ES-I3 (cell line): ENCODE data around the gene AGXT.
"Not testable (repeated sequence)": the region's sequence is repeated elsewhere in the genome, so short reads cannot be mapped to it uniquely, and the experiment has no call there.

Experiments
- H3K36me3 ChIP-seq: 2 replicates; pipeline ENCODE4 v1.6.1; 2013; ENCODE audit warnings: mild to moderate bottlenecking, low read length, control low read depth, moderate library complexity; ENCODE audit not compliant: insufficient read depth
- H3K4me1 ChIP-seq: 2 replicates; pipeline ENCODE4 v1.6.1; 2013; ENCODE audit warnings: mild to moderate bottlenecking, control low read depth, low read length; ENCODE audit not compliant: insufficient read depth
- H3K9ac ChIP-seq: 2 replicates; pipeline ENCODE4 v1.6.1; 2013; ENCODE audit warnings: low read depth, mild to moderate bottlenecking, low read length, moderate library complexity
- H3K9me3 ChIP-seq: 2 replicates; pipeline ENCODE4 v1.6.1; 2013; ENCODE audit warnings: mild to moderate bottlenecking, low read length, moderate library complexity; ENCODE audit not compliant: control insufficient read depth, insufficient read depth

AGXT gene

DNA sequence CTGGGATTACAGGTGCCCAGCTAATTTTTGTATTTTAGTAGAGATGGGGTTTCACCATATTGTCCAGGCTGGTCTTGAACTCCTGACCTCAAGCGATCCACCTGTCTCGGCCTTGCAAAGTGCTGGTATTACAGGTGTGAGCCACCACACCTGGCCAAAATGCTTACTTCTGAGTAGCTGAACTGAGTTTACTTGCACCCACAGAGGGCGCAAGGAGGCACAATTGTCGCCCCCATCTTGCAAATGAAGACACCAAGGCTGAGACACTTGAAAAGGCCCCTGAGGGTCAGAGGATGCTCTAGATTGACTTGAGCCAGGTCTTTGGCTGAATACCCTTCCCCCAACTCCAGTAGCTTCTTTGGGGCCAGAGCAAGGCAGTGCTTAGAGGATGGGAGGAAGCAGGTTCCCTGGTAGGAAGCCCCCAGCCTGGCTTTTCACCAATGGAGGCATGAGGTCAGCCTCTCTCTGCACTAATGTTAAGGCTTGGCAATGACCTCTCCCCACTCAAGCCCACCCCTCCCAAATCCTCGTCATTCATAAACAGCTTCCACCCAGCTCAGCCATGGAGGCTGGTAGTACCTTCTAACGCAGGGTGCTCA, 34.1 kb upstream of the AGXT start:
- Histone ChIP-seq H3K36me3 (no peaks in the 10 kb centered on the region), H3K4me1 (no peaks in the 10 kb centered on the region)

DNA sequence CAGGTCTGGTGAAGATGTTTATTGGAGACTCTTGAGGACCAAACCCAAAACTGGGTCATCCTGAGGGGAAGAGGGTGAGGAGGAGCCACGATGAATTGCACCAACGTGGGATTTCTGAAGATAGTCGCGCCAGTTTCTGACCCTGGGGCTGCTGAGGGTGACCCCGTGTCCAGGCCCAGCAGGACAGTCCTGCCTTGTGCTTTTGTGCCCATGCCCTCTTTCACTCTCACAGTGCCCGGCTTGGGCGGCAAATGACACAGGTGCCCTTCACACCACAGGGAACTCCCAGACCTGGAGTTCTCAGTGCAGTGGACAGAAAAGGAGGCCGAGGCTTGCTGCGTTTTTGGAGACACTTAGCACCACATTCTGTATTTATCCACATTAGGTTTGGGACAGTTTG, 33.1 kb upstream of the AGXT start:
- no peaks in the 10 kb centered on the region for H3K9me3 ChIP-seq
- H3K36me3 ChIP-seq, result no peaks in the 10 kb centered on the region
- H3K9ac ChIP-seq, result no peak overlapping the region
- no peaks in the 10 kb centered on the region for H3K4me1 ChIP-seq

More for the DNA sequence above, 34.1 kb upstream of the AGXT start:
- Histone ChIP-seq H3K9me3 (no peaks in the 10 kb centered on the region), H3K9ac (no peak overlapping the region)

DNA sequence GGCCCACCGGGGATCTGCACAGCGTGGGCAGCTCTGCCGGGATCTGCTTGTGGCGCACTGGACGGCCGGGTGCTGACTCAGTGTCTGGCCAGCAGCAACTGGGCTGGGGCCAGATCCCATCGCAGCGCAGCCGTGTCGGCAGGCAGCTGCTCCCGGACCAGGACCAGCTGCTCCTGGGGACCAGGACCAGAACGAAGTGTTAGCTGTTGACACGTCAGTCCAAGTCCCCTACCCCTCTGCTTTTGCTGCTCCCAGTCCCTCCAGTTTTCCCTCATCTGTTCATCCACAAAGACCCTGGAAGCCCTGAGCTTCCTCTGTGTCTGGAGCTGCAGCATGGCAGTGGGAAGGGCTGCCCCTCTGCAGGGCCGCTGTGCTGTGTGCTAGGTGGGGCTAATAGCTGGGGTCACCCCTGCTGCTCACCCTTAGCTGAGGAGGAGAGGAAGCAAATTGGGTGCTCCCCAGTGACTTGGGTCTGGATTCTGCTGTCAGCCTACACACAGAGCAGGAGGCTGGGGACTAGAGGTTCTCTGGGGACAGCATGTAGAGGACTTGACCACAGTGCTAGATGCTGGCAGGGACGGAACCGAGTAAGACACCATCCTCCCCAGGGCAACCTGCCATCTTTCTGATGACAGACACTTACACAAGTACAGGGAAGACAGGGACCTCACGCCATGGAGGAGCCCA, 31.7 kb upstream of the AGXT start:
- H3K9ac ChIP-seq, result no peak overlapping the region
- H3K9me3 ChIP-seq, result no peaks in the 10 kb centered on the region
- H3K36me3 ChIP-seq, result no peaks in the 10 kb centered on the region
- H3K4me1 ChIP-seq, result no peaks in the 10 kb centered on the region

DNA sequence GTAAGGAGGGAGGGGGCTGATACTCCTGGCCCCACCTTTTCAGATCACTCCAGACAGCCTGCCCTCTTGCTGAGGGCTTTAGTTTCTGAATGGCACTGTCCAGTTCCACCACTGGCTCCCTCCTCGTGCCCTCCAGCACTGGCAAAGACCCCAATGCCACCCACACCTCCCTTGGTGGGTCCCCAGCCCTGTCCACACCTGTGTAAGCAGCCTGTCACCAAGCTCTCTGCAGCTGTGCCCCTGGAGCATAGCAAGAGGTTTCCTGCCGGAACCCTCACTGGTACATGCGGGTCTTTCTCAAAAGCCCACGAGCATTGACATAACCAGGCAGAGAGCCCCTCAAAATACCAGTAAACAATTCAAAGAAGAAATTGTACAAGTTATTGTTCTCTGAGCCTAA, 31.0 kb upstream of the AGXT start:
- no peaks in the 10 kb centered on the region for H3K4me1 ChIP-seq
- no peaks in the 10 kb centered on the region for H3K36me3 ChIP-seq
- no peaks in the 10 kb centered on the region for H3K9me3 ChIP-seq
- no peak overlapping the region for H3K9ac ChIP-seq

DNA sequence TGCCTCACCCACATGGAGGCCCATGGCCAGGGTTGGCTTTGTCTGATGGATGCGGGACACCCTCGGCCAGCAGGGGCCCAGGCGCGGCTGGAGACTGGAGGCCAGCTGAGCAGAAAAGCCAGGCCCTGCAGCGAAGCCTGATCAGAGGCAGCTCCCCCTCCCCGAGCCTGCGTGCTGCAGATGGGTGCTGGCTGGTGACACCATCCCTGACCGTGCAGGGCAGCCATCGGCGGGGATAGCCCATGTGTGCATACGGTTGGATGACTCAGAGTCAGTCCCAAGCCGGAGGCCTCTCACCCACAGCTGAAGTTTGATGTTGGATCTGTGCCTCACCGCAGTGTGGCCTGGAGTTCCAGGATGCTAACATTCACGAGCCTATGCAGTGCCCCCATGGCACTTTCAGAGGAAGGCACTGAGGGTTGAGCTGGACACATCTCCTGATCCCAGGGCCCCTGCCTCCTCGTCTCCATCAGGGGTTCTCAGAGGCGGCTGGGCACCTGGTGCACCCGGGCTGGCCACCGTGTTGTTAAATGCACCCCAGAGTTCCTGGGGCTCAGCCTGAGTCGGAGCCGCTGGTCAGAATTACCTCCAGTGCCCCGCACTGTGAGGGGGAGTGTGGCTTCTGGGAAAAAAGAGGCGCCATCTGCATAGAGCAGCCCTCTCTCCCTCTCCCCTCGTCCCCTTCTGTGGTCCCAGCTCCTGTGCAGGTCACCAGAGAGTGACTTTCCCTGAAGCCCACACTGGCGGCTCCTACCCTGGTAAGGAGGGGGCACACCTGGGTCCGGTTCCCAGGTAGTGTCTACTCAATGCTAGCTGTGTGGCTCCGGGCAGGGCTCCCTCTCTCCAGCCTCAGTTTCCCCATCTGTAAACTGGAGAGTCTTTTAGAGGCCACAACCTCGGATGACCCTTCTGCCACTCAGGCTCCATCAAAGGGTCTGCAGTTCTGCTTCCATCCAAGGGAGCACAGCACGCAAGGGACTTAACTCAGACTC, 29.2 kb upstream of the AGXT start:
- H3K4me1 ChIP-seq, result peaks cover 10% of the 10 kb centered on the region; the same call in 1 of the 2 replicates
- no peak overlapping the region for H3K9ac ChIP-seq
- no peaks in the 10 kb centered on the region for H3K36me3 ChIP-seq
- H3K9me3 ChIP-seq, result peaks cover under 1% of the 10 kb centered on the region; the same call in 1 of the 2 replicates

DNA sequence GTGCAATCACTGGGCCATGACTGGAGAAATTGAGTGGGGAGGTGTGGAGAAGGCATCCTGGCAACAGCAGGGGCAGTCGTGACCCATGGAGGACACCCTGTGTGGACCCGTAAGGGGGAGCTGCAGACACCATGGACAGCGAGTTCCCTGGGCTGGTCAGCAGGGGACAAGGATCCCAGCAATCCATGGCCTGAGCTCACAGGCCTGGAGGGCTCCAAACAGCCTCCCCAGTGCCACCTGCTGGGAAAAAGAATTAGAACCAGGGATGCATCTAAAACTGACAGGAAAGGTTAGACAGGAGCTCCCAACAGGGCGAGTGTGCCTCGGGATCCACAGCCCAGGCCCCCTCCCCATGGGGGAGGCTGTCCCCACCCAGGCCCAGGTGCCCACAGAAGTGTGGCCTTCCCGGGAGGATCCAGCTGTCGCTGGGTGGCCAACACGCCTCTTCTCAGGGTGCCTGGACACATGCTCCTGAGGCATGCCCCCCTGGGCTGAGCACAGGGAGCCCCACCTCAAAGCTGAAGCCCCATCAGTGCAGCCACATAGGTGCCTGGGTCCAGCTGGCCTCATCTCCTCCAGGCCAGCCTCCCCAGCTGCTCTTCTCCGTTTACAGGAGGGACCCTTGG, 28.1 kb upstream of the AGXT start:
- H3K9ac ChIP-seq, result no peak overlapping the region
- H3K9me3 ChIP-seq, result peaks cover 8% of the 10 kb centered on the region
- no peaks in the 10 kb centered on the region for H3K36me3 ChIP-seq
- H3K4me1 ChIP-seq, result peaks cover 13% of the 10 kb centered on the region; the same call in 1 of the 2 replicates

DNA sequence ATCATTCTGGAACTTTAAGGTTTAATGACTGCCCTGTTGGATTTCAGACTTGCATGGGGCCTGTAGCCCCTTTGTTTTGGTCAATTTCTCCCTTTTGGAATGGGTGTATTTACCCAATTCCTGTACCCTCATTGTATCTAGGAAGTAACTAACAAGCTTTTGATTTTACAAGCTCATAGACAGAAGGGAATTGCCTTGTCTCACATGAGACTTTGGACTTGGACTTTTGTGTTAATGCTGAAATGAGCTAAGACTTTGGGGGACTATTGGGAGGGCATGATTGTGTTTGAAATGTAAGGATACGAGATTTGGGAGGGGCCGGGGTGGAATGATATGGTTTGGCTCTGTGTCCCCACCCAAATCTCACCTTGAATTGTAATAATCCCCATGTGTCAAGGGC, 22.3 kb upstream of the AGXT start:
- H3K36me3 ChIP-seq, result not testable (repeated sequence)

DNA sequence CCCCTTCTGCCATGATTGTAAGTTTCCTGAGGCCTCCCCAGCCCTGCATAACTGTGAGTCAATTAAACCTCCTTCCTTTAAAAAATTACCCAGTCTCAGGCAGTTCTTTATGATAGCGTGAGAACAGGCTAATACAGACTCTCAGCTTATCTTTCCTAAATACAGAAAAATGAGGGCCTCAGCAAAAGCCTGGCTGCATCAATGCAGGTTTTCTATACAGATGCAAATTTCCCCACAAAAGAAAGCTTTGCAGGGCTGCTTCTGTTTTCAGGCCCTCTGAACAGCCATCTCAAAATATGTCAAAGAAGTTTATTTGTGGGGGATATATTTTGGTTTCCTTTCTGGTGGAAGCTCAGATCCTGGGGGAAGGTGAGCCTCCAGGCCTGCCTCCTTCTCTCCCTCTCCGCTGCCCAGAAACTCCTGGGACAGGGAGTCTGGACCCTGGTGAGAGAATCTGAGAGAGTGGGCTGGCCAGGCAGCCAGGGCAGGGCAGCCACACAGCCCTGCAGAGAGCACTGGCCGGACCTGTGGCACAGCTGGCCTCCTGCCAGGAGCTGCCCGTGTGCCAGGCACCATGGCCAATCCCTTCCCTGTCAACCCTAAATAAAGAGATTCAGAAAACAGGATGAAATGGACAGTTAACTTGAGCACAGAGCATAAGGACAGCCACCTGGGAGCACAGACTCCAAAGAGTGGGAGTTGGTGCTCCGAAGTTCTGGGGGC, 21.6 kb upstream of the AGXT start:
- Histone ChIP-seq H3K9me3 (peaks cover 15% of the 10 kb centered on the region), H3K9ac (no peak overlapping the region), H3K4me1 (peaks cover 13% of the 10 kb centered on the region; the same call in 1 of the 2 replicates), H3K36me3 (no peaks in the 10 kb centered on the region)

More for the DNA sequence above, 22.3 kb upstream of the AGXT start:
- H3K9ac ChIP-seq, result not testable (repeated sequence)
- H3K9me3 ChIP-seq, result peaks cover 15% of the 10 kb centered on the region
- H3K4me1 ChIP-seq, result peaks cover 13% of the 10 kb centered on the region; the same call in 1 of the 2 replicates

DNA sequence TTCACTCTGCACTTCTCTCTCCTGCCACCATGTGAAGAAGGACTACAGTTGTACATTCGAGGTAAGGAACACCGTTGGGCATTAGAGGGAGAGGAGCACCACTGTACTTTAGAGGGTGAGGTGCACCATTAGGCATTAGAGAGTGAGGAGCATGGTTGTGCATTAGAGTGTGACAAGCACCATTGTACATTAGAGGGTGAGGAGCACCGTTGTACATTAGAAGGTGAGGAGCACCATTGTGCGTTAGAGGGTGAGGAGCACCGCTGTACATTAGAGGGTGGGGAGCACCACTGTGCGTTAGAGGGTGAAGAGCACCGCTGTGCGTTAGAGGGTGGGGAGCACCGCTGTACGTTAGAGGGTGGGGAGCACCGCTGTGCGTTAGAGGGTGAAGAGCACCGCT, 20.8 kb upstream of the AGXT start:
- Histone ChIP-seq H3K9ac (no peak overlapping the region), H3K4me1 (peaks cover 13% of the 10 kb centered on the region; the same call in 1 of the 2 replicates), H3K36me3 (no peaks in the 10 kb centered on the region), H3K9me3 (peaks cover 15% of the 10 kb centered on the region)

DNA sequence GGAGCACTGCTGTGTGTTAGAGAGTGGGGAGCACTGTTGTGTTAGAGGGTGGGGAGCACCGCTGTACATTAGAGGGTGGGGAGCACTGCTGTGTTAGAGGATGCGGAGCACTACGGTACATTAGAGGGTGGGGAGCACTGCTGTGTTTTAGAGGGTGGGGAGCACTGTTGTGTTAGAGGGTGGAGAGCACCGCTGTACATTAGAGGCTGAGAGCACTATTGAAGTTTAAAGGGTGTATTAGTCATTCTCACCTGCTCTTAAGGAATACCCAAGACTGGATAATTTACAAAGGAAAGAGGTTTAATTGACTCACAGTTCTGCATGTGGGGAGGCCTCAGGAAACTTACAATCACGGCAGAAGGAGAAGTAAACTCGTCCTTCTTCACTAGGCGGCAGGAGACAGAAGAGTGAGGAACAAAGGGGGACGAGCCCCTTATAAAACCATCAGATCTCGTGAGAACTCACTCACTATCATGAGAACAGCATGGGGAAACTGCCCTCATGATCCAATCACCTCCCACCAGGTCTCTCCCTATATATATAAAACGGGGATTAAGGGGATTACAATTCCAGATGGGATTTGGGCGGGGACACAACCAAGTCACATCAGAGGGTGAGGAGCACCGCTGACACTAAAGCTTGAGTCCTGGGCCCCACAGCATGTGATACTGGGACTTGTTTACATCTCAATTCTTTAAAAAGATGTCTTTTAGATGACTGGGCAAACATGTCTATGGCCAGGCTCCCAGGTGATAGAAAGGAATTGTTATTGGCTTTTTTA, 19.5 kb upstream of the AGXT start:
- Histone ChIP-seq H3K4me1 (peaks cover 7% of the 10 kb centered on the region; the same call in 1 of the 2 replicates), H3K9me3 (peaks cover 19% of the 10 kb centered on the region), H3K9ac (no peak overlapping the region), H3K36me3 (no peaks in the 10 kb centered on the region)

DNA sequence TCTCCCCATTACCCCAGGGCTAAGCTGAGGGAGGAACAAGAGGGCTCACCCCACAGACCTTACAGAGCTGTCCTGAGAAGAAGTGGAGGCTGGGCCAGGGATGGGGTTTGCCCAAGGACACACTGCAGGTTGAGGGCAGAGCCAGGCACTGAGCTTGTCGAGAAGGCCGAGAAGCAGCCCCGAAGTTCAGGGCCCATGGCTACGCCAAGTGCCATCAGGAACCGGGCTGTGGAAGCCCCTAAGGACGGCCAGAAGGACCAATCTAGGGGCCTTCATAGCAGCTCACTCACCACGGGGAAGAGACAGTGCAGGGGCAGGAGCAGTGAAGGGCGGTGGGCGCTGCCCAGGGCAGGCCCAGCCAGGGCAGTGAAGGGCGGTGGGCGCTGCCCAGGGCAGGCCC, 18.6 kb upstream of the AGXT start:
- H3K9me3 ChIP-seq, result peaks cover 18% of the 10 kb centered on the region
- H3K4me1 ChIP-seq, result no peaks in the 10 kb centered on the region
- H3K36me3 ChIP-seq, result no peaks in the 10 kb centered on the region
- H3K9ac ChIP-seq, result no peak overlapping the region

DNA sequence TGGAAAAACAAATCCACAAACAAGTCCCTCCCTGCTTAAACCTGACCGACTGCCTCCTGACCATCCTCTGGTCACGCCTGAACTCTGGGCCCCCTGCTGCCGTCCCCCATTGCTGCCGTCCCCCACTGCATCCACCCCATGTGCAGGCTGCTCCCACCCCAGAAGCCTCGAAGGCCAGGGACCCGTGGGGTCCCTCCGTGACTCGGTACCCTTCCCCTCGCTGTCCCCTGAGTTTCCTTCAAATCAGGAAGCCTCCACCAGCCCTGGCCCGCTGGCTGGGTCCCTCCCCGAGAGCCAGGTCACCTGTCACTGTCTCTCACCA, 17.9 kb upstream of the AGXT start:
- Histone ChIP-seq H3K4me1 (no peaks in the 10 kb centered on the region), H3K9ac (no peak overlapping the region), H3K9me3 (peaks cover 11% of the 10 kb centered on the region), H3K36me3 (no peaks in the 10 kb centered on the region)
